ENCODE data around the gene PJVK. TPM values are rescaled to one million over a fixed set of nuclear protein-coding genes. Genes with fewer than 3 reads are reported as not detected.
A peak's percentile ranks its signal among the peaks of the same experiment; 100 is the strongest.

PJVK gene
- total and polyA plus RNA-seq, 9 of the 15 experiments (the other 6 are each of a cell fraction or from before 2014, with no cell fraction given): 0.11 to 1.5 (median 0.73) TPM

DNA sequence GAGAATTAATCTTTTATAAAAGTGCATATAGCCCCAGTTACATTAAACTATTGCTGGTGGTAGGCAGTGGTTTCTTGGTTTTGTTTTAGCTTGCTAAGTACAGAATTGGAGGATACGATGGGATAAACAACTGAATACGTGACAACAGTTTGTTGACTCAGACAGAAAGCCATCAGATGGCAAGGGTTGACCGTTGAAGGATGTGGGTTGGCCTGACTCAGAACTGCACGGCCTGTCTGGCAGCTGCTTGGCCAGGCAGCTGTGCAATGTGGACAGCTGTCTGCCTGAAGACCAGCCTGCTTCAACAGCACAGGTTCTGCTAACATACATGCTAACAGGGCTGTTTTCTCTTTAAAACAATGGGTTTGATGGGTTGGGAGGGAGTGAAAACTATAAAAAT lies 46.8 kb upstream of the PJVK start (continued):
- TF ChIP-seq HINFP (tag; conservative IDR thresholded peaks at IDR 0.05; ENCODE audit: low read depth) (no peak), BHLHE40 (IDR thresholded peaks at IDR 0.05; ENCODE audit: low read length) (0 out of 2 replicates have a peak, but pooled peaks have one; percentile 6), KLF10 (CRISPR knock-in tag; IDR thresholded peaks at IDR 0.05) (no peak), ASH1L (IDR thresholded peaks at IDR 0.05; ENCODE audit: borderline replicate concordance, low read depth, partially characterized antibody) (no peak), TCF3 (CRISPR knock-in tag; IDR thresholded peaks at IDR 0.05) (peak; percentile 51; the same call in 1 of the 2 replicates), ZNF23 (CRISPR knock-in tag; IDR thresholded peaks at IDR 0.05) (no peak), CREM (IDR thresholded peaks at IDR 0.05; ENCODE audit: low read depth) (peak; percentile 50), THRB (CRISPR knock-in tag; conservative IDR thresholded peaks at IDR 0.05) (no peak), CREB3L1 (IDR thresholded peaks at IDR 0.05; ENCODE audit: borderline replicate concordance, low read depth) (no peak), MLLT1 (IDR thresholded peaks at IDR 0.05) (no peak), DMBX1 (CRISPR knock-in tag; IDR thresholded peaks at IDR 0.05; ENCODE audit: borderline replicate concordance) (0 out of 2 replicates have a peak, but pooled peaks have one; percentile 28), MAFF (IDR thresholded peaks at IDR 0.05; ENCODE audit: low read length) (no peak), HMG20A (CRISPR knock-in tag; conservative IDR thresholded peaks at IDR 0.05) (no peak), ESRRA (IDR thresholded peaks at IDR 0.05; ENCODE audit: borderline replicate concordance, low read depth) (no peak), SMARCA5 (IDR thresholded peaks at IDR 0.05) (no peak), KLF13 (tag; IDR thresholded peaks at IDR 0.05; ENCODE audit: borderline replicate concordance, low read depth) (no peak), TBL1XR1 (IDR thresholded peaks at IDR 0.05; ENCODE audit: low read length in 2 of 2) (no peak), SMC3 (conservative IDR thresholded peaks at IDR 0.05; ENCODE audit: insufficient read depth, low read depth, low read length) (no peak), POLR2AphosphoS2 (IDR thresholded peaks at IDR 0.05; ENCODE audit: low read length) (no peak), EHMT2 (IDR thresholded peaks at IDR 0.05) (peak; percentile 35; the same call in 1 of the 2 replicates), PCBP2 (IDR thresholded peaks at IDR 0.05; ENCODE audit: low read depth, low read length, poor library complexity, severe bottlenecking) (no peak)
- TF ChIP-seq, protein P1, sequence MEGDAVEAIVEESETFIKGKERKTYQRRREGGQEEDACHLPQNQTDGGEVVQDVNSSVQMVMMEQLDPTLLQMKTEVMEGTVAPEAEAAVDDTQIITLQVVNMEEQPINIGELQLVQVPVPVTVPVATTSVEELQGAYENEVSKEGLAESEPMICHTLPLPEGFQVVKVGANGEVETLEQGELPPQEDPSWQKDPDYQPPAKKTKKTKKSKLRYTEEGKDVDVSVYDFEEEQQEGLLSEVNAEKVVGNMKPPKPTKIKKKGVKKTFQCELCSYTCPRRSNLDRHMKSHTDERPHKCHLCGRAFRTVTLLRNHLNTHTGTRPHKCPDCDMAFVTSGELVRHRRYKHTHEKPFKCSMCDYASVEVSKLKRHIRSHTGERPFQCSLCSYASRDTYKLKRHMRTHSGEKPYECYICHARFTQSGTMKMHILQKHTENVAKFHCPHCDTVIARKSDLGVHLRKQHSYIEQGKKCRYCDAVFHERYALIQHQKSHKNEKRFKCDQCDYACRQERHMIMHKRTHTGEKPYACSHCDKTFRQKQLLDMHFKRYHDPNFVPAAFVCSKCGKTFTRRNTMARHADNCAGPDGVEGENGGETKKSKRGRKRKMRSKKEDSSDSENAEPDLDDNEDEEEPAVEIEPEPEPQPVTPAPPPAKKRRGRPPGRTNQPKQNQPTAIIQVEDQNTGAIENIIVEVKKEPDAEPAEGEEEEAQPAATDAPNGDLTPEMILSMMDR (IDR thresholded peaks at IDR 0.05 in 2 of 3, conservative IDR thresholded peaks at IDR 0.05 in 1 of 3; ENCODE audit: insufficient read depth in 2 of 3, low read depth in 1 of 3, low read length in 3 of 3): no peak

All from K562 (cell line).